HG03159 (cell line): ENCODE measurements around the gene MOBP.

Source experiments
- ATAC-seq: cut with Tn5 transposase; IDR thresholded peaks from one replicate; pipeline ENCODE4 v1.9.1; 2021; ENCODE audit warnings: mild to moderate bottlenecking, moderate library complexity; ENCODE audit not compliant: unreplicated experiment

MOBP gene

DNA sequence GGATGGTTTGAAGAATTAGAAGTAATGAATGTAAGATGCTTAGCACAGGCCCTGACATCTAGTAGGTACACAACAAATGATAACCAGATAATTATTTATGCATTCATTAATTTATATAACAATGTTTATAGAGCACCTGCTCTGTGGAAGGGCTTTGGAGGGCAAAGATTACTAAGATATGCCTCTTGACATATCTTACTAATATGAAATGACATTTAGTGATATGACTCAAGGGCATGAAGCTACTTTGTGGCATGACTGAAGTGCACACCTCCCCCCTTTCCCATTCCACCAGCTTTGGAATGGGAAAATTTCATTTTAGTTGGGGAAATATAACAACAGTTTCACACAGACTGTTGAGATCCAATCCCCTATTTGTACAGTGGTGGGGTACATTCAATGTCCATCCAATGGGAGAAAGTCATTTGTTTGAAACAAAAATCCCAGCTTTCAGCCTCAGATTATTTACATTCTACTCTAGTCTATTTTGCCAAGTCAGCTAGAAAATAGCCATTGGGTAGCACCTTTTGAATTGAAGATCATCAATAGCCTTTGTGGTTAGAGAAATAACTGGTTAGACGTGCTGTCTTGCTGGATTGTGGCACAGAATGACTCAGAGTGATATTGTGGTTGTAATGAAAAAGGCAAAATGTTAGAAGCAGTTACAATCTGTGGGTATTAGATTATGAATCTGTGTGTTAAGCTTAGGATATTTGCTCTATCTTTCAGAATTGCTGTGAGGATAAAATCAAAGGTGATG lies 72.9 kb downstream of the MOBP start:
- no peak for ATAC-seq

DNA sequence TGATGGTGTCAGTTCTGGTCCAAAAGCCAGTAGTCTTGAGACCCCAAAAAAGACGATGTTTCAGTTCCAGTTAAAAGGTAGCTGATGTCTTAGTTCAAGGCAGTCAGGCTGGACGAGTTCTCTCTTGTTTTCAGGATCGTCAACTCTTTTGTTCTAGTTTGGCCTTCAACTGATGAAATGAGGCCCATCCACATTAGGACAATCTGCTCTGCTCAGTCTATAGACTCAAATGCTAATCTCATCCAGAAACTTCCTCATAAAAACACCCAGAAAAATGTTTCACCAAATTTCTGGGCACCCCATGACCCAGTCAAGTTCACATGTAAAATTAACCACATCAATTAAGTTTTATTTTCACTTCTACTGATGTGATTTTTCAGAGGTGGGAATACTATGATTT lies 74.0 kb downstream of the MOBP start:
- ATAC-seq = no peak

DNA sequence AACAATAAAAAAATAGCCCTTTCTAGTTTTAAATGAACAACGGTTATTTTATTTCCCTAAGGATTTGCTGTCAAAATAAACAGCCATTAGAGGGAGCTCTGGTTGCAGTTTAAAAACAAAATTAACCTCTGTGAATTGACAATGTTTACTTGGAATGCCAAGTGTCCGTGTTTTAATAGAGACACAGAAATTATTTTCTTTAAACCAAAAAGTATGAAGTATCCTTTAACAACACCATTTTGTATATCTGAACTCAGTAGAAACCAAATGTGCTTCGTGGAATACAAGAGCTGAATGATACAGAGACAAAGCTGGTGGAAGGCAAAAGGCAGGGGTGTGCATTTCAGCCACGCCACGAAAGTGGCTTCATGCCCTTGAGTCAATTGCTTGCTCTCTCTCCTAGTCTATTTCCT lies 74.4 kb downstream of the MOBP start:
- ATAC-seq = no peak

DNA sequence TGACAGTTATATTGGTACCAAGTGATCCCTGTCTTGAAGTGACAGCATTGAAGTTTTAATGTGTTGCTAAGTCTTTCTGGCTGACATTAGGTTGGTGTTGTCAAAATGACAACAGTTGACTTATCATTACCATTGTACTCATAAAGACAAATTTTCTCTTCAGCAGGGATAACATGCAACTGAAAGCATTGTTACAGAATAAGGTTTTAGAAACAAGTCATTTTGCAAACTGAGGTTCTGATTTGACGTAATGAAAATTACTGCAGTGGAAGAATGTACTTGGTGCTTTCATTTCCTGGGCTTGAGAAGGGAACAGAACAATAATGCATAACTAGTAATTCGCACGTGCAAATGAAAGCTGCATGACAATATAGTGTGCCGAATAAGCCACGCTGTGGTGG lies 75.1 kb downstream of the MOBP start:
- ATAC-seq = no peak

DNA sequence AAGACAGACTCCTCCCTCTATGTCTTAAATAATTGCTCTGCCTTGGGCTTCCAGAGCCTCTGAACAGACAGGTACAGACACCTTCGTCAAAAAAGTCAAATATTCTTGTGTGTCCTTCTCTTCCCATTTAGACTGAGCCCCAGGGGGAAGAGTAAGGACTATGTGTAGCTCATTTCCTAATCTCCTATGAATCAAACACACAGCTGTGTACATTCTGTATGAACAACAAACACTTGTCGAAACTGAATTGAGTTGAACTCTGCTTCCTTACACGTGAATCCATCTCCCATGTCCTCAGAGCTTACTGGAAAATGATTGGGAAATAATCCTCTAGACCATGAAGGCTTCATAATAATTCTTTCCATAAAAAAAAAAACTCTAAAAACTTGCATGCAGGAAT lies 80.8 kb downstream of the MOBP start:
- ATAC-seq = no peak

DNA sequence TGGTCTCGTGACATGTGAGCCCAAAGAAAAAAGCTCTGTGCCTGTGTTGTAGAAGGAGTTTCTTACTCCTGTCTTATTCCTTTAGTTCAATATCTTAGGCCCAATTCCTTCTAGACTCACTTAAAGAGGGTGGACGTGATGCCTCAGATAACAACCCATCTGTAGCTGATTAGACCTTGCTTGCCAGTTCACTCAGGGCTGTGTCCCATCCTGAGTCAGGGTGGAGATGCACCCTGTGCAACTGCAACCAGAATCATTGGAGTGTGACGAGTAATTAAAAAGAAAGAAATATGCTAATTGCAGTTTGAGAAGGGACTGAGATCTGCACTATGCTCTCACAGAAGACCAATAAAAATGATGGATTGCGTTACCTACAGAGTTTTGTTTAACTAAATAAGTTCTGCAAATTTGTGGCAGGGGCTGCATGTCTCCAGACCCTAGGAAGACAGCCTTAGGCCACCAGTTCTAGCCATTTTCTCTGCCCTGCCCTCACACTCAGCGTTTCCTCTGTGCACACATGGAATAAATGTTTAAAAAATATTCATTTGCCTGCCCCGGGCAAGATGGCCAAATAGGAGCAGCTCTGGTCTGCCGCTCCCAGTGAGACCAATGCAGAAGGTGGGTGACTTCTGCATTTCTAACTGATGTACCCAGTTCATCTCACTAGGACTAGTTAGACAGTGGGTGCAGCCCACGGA lies 83.0 kb downstream of the MOBP start:
- ATAC-seq = no peak
